ENCODE measurements around the gene FGD6. TPM values are rescaled to one million over a fixed set of nuclear protein-coding genes. Genes with fewer than 3 reads are reported as not detected.

The FGD6 gene
- total and polyA plus RNA-seq, 11 donors: 2.8 to 29.1 (median 18.5) TPM

- no peaks in the 10 kb centered on the region for H3K9me3 ChIP-seq
- intact Hi-C loops (cut with DNase I): loop anchor here in 2 of 10 donors (5.0 to 10.0 kb wide), 2 partner anchors 68 to 76 kb away; no protein-coding TSS in a partner anchor
- peaks cover 0 to 42% (median 13%) of the 10 kb centered on the region in 9 donors for H3K36me3 ChIP-seq
- 91 to 100% (median 93%) methylated on average over 1 of the region's 1 CpG for WGBS, 4 donors
- H3K4me1 ChIP-seq: peaks cover 0 to 19% (median 0%) of the 10 kb centered on the region in 12 donors
- ATAC-seq (no peak), DNase-seq (no peak)
- TF ChIP-seq POLR2A (IDR thresholded peaks at IDR 0.05) (no peak), CTCF (IDR thresholded peaks at IDR 0.05) (no peak)
- no peak overlapping the region for H3K4me3 ChIP-seq
- no peaks in the 10 kb centered on the region for H3K27me3 ChIP-seq
- no peak overlapping the region for H3K27ac ChIP-seq
Observed at GRCh38 chr12:95136598-95136997, 80.7 kb downstream of the FGD6 start.

DNA sequence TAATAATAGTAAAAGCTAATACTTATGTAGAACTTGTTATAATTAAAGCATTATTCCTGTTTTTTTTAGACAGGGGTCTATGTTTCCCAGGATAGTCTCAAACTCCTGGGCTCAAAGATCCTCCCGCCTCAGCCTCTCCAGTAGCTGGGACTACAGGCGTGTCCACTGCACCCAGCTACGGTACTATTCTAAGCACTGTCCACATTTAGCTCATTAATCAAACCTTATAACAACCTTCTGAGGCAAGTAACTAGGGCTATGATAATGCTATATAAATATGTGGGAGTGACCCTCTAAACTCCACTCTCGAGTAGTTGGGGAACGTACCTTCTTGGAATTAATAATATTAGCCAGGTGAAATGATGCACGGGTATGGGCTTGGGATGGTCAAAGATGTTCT is 83.2 kb downstream of the FGD6 start:
- 75 to 85% (median 76%) methylated on average over 6 of the region's 6 CpGs for WGBS, 4 donors
- peaks cover 0 to 46% (median 13%) of the 10 kb centered on the region in 9 donors for H3K36me3 ChIP-seq

GRCh38 chr12:95131589-95132340 is 85.5 kb downstream of the FGD6 start:
- no peak for DNase-seq
- Histone ChIP-seq H3K9me3 (no peaks in the 10 kb centered on the region), H3K27me3 (no peaks in the 10 kb centered on the region), H3K36me3 (peaks cover 0 to 47% (median 8%) of the 10 kb centered on the region in 9 donors), H3K4me1 (peaks cover 0 to 22% (median 0%) of the 10 kb centered on the region in 12 donors), H3K27ac (peak overlapping the region in 1 of 12 donors; percentile 61), H3K4me3 (no peak overlapping the region)
- no peak for TF ChIP-seq CTCF (IDR thresholded peaks at IDR 0.05)
- no peak for TF ChIP-seq POLR2A (IDR thresholded peaks at IDR 0.05)
- 80 to 89% (median 83%) methylated on average over 10 of the region's 10 CpGs for WGBS, 4 donors
- no peak for ATAC-seq
- intact Hi-C loops (cut with DNase I): loop anchor here in 1 of 10 donors (10.0 kb wide), 1 partner anchor 73 kb away; no protein-coding TSS in a partner anchor

More for the DNA sequence above, 83.2 kb downstream of the FGD6 start:
- Histone ChIP-seq H3K27me3 (no peaks in the 10 kb centered on the region), H3K4me3 (no peak overlapping the region), H3K4me1 (peaks cover 0 to 22% (median 0%) of the 10 kb centered on the region in 12 donors), H3K9me3 (no peaks in the 10 kb centered on the region), H3K27ac (no peak overlapping the region)
- peak in 3 of 4 donors; percentile 37 to 53 (median 46) for ATAC-seq
- TF ChIP-seq CTCF (IDR thresholded peaks at IDR 0.05) (no peak), POLR2A (IDR thresholded peaks at IDR 0.05) (no peak)
- DNase-seq: no peak
- intact Hi-C loops (cut with DNase I): loop anchor here in 1 of 10 donors (10.0 kb wide), 1 partner anchor 71 kb away; no protein-coding TSS in a partner anchor

GRCh38 chr12:95130096-95130495 is 87.2 kb downstream of the FGD6 start:
- TF ChIP-seq POLR2A (IDR thresholded peaks at IDR 0.05) (no peak), CTCF (IDR thresholded peaks at IDR 0.05) (no peak)
- intact Hi-C loops (cut with DNase I): loop anchor here in 1 of 10 donors (10.0 kb wide), 1 partner anchor 75 kb away; no protein-coding TSS in a partner anchor
- DNase-seq (no peak), ATAC-seq (no peak)
- Histone ChIP-seq H3K27ac (no peak overlapping the region), H3K4me1 (peaks cover 0 to 22% (median 0%) of the 10 kb centered on the region in 12 donors), H3K4me3 (no peak overlapping the region), H3K36me3 (peaks cover 0 to 46% (median 8%) of the 10 kb centered on the region in 9 donors), H3K27me3 (no peaks in the 10 kb centered on the region), H3K9me3 (no peaks in the 10 kb centered on the region)
- WGBS, 4 donors: 87 to 97% (median 94%) methylated on average over 1 of the region's 1 CpG
